Measurements from ENCODE around the gene GPR84.
A peak's percentile ranks its signal among the peaks of the same experiment; 100 is the strongest.

Gene GPR84

GRCh38 chr12:54407183-54407905 is 43.1 kb upstream of the GPR84 start:
- CTCF ChIA-PET, result interaction anchor here (2.6 to 14.5 kb wide), 2 partner anchors 6 to 32 kb away, joined by 11 to 280 read pairs; no protein-coding TSS in a partner anchor
- POLR2A ChIA-PET, result no interaction called here
- TF ChIP-seq CTCF (IDR thresholded peaks at IDR 0.05; ENCODE audit: control extremely low read depth, extremely low read depth, low read depth, missing control alignments), result no peak
- DNase-seq (ENCODE audit: extremely low spot score), result no peak

GRCh38 chr12:54405573-54405972 is 41.3 kb upstream of the GPR84 start:
- ChIA-PET POLR2A (no interaction called here), CTCF (interaction anchor here (2.1 to 12.3 kb wide), 5 partner anchors 9 to 43 kb away, joined by 9 to 506 read pairs (median 185); partner anchors contain the start of gene ITGA5)
- no peak for DNase-seq (ENCODE audit: extremely low spot score)
- no peak for TF ChIP-seq CTCF (IDR thresholded peaks at IDR 0.05; ENCODE audit: control extremely low read depth, extremely low read depth, low read depth, missing control alignments)

- POLR2A ChIA-PET, result no interaction called here
- no peak for TF ChIP-seq CTCF (IDR thresholded peaks at IDR 0.05; ENCODE audit: control extremely low read depth, extremely low read depth, low read depth, missing control alignments)
- CTCF ChIA-PET, result interaction anchor here (1.6 to 12.3 kb wide), 6 partner anchors 9 to 186 kb away, joined by 6 to 506 read pairs (median 101); partner anchors contain the start of gene ITGA5
Observed at GRCh38 chr12:54405106-54405505, 40.8 kb upstream of the GPR84 start.

GRCh38 chr12:54404061-54405004 is 40.0 kb upstream of the GPR84 start:
- CTCF ChIA-PET, result interaction anchor here (0.5 to 12.3 kb wide), 23 partner anchors 8 to 197 kb away, joined by 3 to 506 read pairs (median 5); partner anchors contain the start of gene ITGA5
- peak; percentile 69 for DNase-seq (ENCODE audit: extremely low spot score)
- POLR2A ChIA-PET, result no interaction called here
- peak; percentile 91 for TF ChIP-seq CTCF (IDR thresholded peaks at IDR 0.05; ENCODE audit: control extremely low read depth, extremely low read depth, low read depth, missing control alignments)

More at GRCh38 chr12:54405106-54405505, 40.8 kb upstream of the GPR84 start:
- no peak for DNase-seq (ENCODE audit: extremely low spot score)

GRCh38 chr12:54401119-54401518 is 36.8 kb upstream of the GPR84 start:
- DNase-seq (ENCODE audit: extremely low spot score), result no peak
- CTCF ChIA-PET, result interaction anchor here (0.9 to 12.3 kb wide), 8 partner anchors 14 to 187 kb away, joined by 3 to 506 read pairs (median 91); partner anchors contain the start of genes ITGA5, NCKAP1L and ZNF385A
- POLR2A ChIA-PET, result no interaction called here
- no peak for TF ChIP-seq CTCF (IDR thresholded peaks at IDR 0.05; ENCODE audit: control extremely low read depth, extremely low read depth, low read depth, missing control alignments)

Data from GM10248 (cell line).